Measurements from ENCODE around the gene CENPX. TPM values are rescaled to one million over a fixed set of nuclear protein-coding genes. Genes with fewer than 3 reads are reported as not detected.

The CENPX gene
- total RNA-seq, 1 donor from 2014 or later = 61.3 TPM

DNA sequence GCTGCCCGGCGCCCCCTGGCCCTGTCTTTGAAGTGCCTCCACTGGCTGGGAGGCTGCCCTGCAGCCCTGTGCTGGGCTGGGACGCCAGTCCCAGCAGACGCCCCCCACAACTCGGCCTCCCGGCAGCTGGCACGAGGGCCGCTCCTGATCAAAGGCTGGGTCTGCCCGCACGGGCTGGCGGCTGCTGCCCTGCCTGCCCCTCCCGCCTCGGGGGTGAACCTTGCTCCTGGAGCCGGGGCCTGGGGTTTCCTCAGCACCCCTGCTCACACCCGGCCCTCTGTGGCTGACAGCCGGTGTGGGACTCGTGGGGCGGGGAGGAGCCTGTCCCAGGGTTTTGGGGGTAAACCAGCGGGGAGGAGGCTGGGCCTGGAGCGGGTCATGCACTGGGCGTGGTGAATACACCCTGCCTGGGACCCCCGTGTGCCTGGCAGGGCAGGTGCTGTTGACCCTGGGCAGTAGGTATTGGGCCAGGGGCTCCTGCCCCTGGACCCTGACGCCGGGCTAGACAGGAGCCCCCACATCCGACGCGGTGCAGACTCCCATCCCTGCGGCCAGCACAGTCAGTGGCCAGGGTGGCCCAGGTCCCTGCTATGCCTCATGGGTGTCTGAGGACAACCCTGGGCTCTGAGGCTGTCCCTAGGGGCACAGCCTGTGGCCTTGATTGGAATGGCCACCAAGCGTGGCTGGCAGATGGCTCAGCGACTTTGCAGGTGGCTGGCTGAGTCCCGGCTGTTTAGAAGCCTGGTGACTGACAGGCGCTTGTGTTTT, 21.7 kb downstream of the CENPX start:
- H3K27me3 ChIP-seq (ENCODE audit: control insufficient read depth, insufficient read depth, low read length) = no peaks in the 10 kb centered on the region
- TF ChIP-seq, protein P1, sequence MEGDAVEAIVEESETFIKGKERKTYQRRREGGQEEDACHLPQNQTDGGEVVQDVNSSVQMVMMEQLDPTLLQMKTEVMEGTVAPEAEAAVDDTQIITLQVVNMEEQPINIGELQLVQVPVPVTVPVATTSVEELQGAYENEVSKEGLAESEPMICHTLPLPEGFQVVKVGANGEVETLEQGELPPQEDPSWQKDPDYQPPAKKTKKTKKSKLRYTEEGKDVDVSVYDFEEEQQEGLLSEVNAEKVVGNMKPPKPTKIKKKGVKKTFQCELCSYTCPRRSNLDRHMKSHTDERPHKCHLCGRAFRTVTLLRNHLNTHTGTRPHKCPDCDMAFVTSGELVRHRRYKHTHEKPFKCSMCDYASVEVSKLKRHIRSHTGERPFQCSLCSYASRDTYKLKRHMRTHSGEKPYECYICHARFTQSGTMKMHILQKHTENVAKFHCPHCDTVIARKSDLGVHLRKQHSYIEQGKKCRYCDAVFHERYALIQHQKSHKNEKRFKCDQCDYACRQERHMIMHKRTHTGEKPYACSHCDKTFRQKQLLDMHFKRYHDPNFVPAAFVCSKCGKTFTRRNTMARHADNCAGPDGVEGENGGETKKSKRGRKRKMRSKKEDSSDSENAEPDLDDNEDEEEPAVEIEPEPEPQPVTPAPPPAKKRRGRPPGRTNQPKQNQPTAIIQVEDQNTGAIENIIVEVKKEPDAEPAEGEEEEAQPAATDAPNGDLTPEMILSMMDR (IDR thresholded peaks at IDR 0.05; ENCODE audit: insufficient read depth, low read length, poor library complexity, severe bottlenecking) = no peak
- no peak overlapping the region for H3K4me3 ChIP-seq (ENCODE audit: low read depth, low read length)
- H3K36me3 ChIP-seq (ENCODE audit: control insufficient read depth, insufficient read depth, low read length) = no peaks in the 10 kb centered on the region
- DNase-seq (ENCODE audit: low read depth) = no peak

DNA sequence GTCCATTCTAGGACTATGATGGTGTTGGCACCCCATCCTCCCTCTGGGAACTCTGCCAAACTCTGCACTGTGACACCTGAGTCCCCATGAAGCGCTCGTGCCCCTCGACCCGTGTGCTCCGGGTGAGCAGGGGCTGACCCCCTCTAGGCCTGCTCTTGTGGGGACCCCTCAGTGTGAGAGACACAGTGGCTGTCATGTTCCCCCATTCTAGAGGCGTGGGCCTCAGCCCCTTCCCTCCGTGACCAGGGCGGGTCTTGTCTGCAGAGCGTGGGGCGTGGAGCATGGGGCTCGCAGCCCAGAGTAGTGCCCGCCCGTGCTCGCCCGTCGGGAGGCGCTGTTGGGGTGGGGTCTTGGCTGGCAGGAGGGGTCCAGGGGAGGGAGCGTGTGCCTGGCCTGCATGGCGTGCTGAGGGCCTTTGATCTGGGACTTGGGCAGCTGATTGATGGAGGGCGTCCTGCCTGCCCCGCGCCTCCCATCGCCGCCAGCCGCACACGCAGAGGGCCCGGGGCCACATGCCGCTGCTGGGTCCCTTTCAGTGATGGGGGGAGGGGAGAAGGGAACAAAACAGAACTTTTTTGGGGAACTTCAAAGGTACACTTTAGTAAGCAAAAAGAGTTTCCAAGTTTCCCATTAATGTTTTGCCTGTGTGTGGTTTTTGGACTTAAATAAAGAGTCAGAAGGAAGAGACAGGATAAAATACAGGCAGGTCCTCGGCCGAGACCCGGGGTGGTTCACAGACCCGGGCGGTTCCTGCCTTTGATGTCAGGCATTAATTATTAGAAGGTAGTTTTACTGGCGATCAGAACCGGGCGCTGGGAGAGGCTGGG, 22.5 kb downstream of the CENPX start:
- Histone ChIP-seq H3K4me3 (ENCODE audit: low read depth, low read length) (no peak overlapping the region), H3K27me3 (ENCODE audit: control insufficient read depth, insufficient read depth, low read length) (no peaks in the 10 kb centered on the region), H3K36me3 (ENCODE audit: control insufficient read depth, insufficient read depth, low read length) (no peaks in the 10 kb centered on the region)
- TF ChIP-seq, protein P1 (IDR thresholded peaks at IDR 0.05; ENCODE audit: insufficient read depth, low read length, poor library complexity, severe bottlenecking) = no peak
- DNase-seq (ENCODE audit: low read depth) = no peak

DNA sequence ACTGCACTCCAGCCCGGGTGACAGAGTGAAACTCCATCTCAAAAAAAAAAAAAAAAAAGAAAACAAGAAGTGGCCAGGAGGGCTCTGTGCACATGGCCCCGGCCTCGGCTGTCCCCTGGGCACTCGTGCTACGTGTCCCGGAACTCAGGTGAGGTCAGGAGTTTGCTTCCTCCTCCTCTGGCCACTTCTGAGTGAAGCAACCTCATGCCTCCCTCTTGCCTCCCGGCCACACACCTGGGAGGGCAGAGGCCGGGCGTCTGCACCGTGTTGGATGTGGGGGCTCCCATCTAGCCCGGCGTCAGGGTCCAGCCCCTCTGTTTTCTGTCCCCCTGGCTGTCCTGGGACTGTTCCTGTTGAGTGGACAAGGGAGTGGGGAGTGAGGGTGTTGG, 23.1 kb downstream of the CENPX start:
- no peak for DNase-seq (ENCODE audit: low read depth)
- TF ChIP-seq, protein P1 (IDR thresholded peaks at IDR 0.05; ENCODE audit: insufficient read depth, low read length, poor library complexity, severe bottlenecking) = no peak
- H3K36me3 ChIP-seq (ENCODE audit: control insufficient read depth, insufficient read depth, low read length) = no peaks in the 10 kb centered on the region
- H3K4me3 ChIP-seq (ENCODE audit: low read depth, low read length) = no peak overlapping the region
- no peaks in the 10 kb centered on the region for H3K27me3 ChIP-seq (ENCODE audit: control insufficient read depth, insufficient read depth, low read length)

DNA sequence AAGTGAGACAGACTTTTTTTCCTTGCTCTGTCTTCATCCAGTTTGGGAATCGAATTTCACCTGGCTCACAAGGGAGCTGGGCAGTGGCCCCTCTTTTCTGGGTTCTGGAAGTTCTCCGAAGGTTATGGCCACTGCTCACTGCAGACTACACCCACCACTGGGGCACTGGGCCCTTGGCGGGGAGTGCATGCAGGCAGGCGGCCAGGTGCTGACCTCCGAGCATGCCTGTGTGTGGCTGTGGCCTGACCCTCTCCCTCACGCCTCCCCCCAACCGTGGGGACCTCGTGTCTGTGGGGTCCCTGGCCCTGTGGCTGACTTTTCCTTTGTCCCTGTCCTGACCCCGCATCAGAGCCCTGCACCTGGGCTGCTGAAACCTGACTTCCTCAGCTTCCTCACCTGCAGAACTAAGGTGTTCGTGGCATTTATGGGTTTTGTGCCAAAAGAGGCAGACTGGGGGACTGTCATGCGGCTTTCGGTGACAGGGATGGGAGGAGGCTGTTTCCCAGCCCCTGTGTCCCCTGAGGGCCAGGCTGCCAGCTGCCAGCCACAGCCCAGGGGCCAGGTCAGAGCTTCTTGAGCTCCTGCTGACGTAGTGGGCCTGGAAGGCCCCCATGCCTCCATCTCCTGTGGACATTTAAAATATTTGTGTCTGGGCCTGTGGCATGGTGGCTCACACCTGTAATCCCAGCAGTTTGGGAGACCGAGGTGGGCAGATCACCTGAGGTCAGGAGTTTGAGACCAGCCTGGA, 23.8 kb downstream of the CENPX start:
- Histone ChIP-seq H3K4me3 (ENCODE audit: low read depth, low read length) (no peak overlapping the region), H3K27me3 (ENCODE audit: control insufficient read depth, insufficient read depth, low read length) (no peaks in the 10 kb centered on the region), H3K36me3 (ENCODE audit: control insufficient read depth, insufficient read depth, low read length) (no peaks in the 10 kb centered on the region)
- TF ChIP-seq, protein P1 (IDR thresholded peaks at IDR 0.05; ENCODE audit: insufficient read depth, low read length, poor library complexity, severe bottlenecking) = no peak
- DNase-seq (ENCODE audit: low read depth) = no peak

DNA sequence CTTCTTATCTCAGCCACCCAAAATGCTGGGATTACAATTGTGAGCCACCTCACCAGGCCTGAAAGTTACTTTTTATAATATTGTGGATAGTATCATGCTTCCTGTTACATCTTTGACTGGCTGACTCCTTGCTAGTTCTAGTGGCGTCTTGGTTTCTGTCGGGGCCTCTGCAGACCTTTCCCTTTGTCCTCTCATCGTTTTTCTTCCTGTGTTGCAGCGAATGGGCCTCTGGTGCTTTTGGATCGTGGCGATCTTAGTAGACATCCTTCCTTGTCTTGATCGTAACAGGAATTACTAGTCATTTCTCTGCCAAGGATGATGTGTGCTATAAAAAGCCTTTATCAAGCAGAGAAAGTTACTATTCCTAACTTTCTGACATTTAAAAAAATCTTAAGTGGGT, 24.5 kb downstream of the CENPX start:
- Histone ChIP-seq H3K36me3 (ENCODE audit: control insufficient read depth, insufficient read depth, low read length) (no peaks in the 10 kb centered on the region), H3K27me3 (ENCODE audit: control insufficient read depth, insufficient read depth, low read length) (no peaks in the 10 kb centered on the region), H3K4me3 (ENCODE audit: low read depth, low read length) (no peak overlapping the region)
- TF ChIP-seq, protein P1 (IDR thresholded peaks at IDR 0.05; ENCODE audit: insufficient read depth, low read length, poor library complexity, severe bottlenecking) = no peak
- no peak for DNase-seq (ENCODE audit: low read depth)
